PC-9 (cell line): ENCODE measurements around the gene RAB39A. TPM values are rescaled to one million over a fixed set of nuclear protein-coding genes. Genes with fewer than 3 reads are reported as not detected.

Experiments
- BruUV-seq: library from RNA; stranded (reverse); fragments of 400-500 nt; replicated peaks from 2 replicates; lab custom pipeline; 2021; lab: Mats Ljungman, UMichigan
- CTCF ChIA-PET: fragments of 300-600 bp; sonication (Branson Sonifier 250); formaldehyde crosslinking; loops from one replicate; lab custom pipeline; 2022; ENCODE audit warnings: antibody characterized with exemption; lab: Charles Lee
- POLR2A ChIA-PET: fragments of 300-600 bp; sonication (Branson Sonifier 250); formaldehyde crosslinking; loops from one replicate; lab custom pipeline; 2022; ENCODE audit warnings: antibody characterized with exemption; ENCODE audit not compliant: unreplicated experiment; lab: Charles Lee
- DNase-seq, 2 experiments: peaks; one replicate each; pipeline versions ENCODE4 v3.0.0 to v3.0.0-alpha.2; 2015 to 2022; ENCODE audit warnings: mixed read lengths in 1 of 2
- H2AFZ ChIP-seq: fragments of 200-600 bp; sonication (generic); 2 replicates; pipeline ENCODE4 v1.8.1; 2017; ENCODE audit warnings: antibody characterized with exemption
- H3F3A ChIP-seq: fragments of 200-600 bp; sonication (generic); 2 replicates; pipeline ENCODE4 v1.8.1; 2017; ENCODE audit warnings: antibody characterized with exemption, mild to moderate bottlenecking, low read depth; ENCODE audit not compliant: insufficient read depth
- H3K27ac ChIP-seq: fragments of 200-600 bp; sonication (generic); 2 replicates; pipeline ENCODE4 v1.6.1; 2016; ENCODE audit warnings: mixed run types
- H3K27me3 ChIP-seq: fragments of 200-600 bp; sonication (generic); 2 replicates; pipeline ENCODE4 v1.6.1; 2016; ENCODE audit warnings: low read depth, mixed run types; ENCODE audit not compliant: insufficient read depth
- H3K36me3 ChIP-seq: fragments of 200-600 bp; sonication (generic); 2 replicates; pipeline ENCODE4 v1.6.1; 2016; ENCODE audit warnings: low read depth, mixed run types
- H3K4me1 ChIP-seq: fragments of 200-600 bp; sonication (generic); replicated peaks from 2 replicates; pipeline ENCODE4 v1.6.1; 2016; ENCODE audit warnings: mixed run types; ENCODE audit not compliant: insufficient read depth
- H3K4me2 ChIP-seq: fragments of 200-600 bp; sonication (generic); 2 replicates; pipeline ENCODE4 v1.6.1; 2017; ENCODE audit warnings: mixed run types
- H3K4me3 ChIP-seq: fragments of 200-600 bp; sonication (generic); 2 replicates; pipeline ENCODE4 v1.6.1; 2016; ENCODE audit warnings: mixed run types
- H3K79me2 ChIP-seq: fragments of 200-600 bp; sonication (generic); 2 replicates; pipeline ENCODE4 v1.6.1; 2017; ENCODE audit warnings: low read depth, mixed run types
- H3K9me2 ChIP-seq: fragments of 200-600 bp; sonication (generic); 2 replicates; pipeline ENCODE4 v1.8.1; 2017; ENCODE audit warnings: mild to moderate bottlenecking; ENCODE audit not compliant: insufficient read depth
- H3K9me3 ChIP-seq: fragments of 200-600 bp; sonication (generic); 2 replicates; pipeline ENCODE4 v1.8.1; 2016; ENCODE audit warnings: low read depth; ENCODE audit not compliant: insufficient read depth
- H4K20me1 ChIP-seq: fragments of 200-600 bp; sonication (generic); 2 replicates; pipeline ENCODE4 v1.8.1; 2017; ENCODE audit not compliant: insufficient read depth
- CTCF ChIP-seq: fragments of 200-600 bp; sonication (generic); conservative IDR thresholded peaks from 2 replicates; pipeline ENCODE4 v1.6.1; 2017; ENCODE audit warnings: mixed run types, antibody characterized with exemption, mild to moderate bottlenecking, moderate library complexity
- EZH2 ChIP-seq: fragments of 200-600 bp; sonication (generic); IDR thresholded peaks from 2 replicates; pipeline ENCODE4 v1.8.0; 2017; ENCODE audit warnings: antibody characterized with exemption, low read depth
- intact Hi-C: fragments of 100-400 bp; cut with micrococcal nuclease; formaldehyde crosslinking; loops from one replicate; pipeline ENCODE4 v1.10.0; 2022; ENCODE audit not compliant: unreplicated experiment
- total RNA-seq: library from RNA; stranded (reverse); gene quantifications from 2 replicates; pipeline ENCODE4 v1.2.3, GENCODE V29; 2021

Gene RAB39A
- total RNA-seq, 1 experiment from 2014 or later = not detected

GRCh38 chr11:108009497-108010370 lies 81.5 kb downstream of the RAB39A start:
- Histone ChIP-seq H3K4me1 (peaks cover 22% of the 10 kb centered on the region), H2AFZ (peak overlapping the region; percentile 100), H4K20me1 (peaks cover 22% of the 10 kb centered on the region), H3K36me3 (peaks cover 14% of the 10 kb centered on the region; the same call in 1 of the 2 replicates), H3K27ac (peak overlapping the region; percentile 93), H3K4me2 (peak overlapping the region; percentile 97), H3K9me3 (no peaks in the 10 kb centered on the region), H3K9me2 (no peaks in the 10 kb centered on the region), H3K27me3 (no peaks in the 10 kb centered on the region), H3K79me2 (peaks cover 59% of the 10 kb centered on the region), H3F3A (no peaks in the 10 kb centered on the region), H3K4me3 (peak overlapping the region; percentile 97)
- ChIA-PET POLR2A (interaction anchor here (0.6 kb wide), 1 partner anchor 766 kb away, joined by 8 read pairs; no protein-coding TSS in a partner anchor), CTCF (interaction anchor here (0.6 kb wide), 1 partner anchor 30 kb away, joined by 3 read pairs; no protein-coding TSS in a partner anchor)
- TF ChIP-seq CTCF = no peak
- BruUV-seq = TSS peak; percentile 26
- peak in 1 of 2 experiments; percentile 45 for DNase-seq
- intact Hi-C loops = loop anchor here (2.0 to 10.0 kb wide), 3 partner anchors 213 to 645 kb away; partner anchors contain the start of genes ATM and NPAT

- Histone ChIP-seq H3K79me2 (peaks cover 84% of the 10 kb centered on the region), H3K4me1 (peaks cover 21% of the 10 kb centered on the region), H3K36me3 (peaks cover 14% of the 10 kb centered on the region; the same call in 1 of the 2 replicates), H3K9me3 (no peaks in the 10 kb centered on the region), H3F3A (no peaks in the 10 kb centered on the region), H3K9me2 (no peaks in the 10 kb centered on the region), H3K27me3 (no peaks in the 10 kb centered on the region), H3K27ac (no peak overlapping the region), H4K20me1 (peaks cover 45% of the 10 kb centered on the region), H3K4me2 (peak overlapping the region; percentile 97; the same call in 1 of the 2 replicates), H2AFZ (no peak overlapping the region), H3K4me3 (no peak overlapping the region)
- no peak for DNase-seq
- intact Hi-C loops = no loop called here
- no peak for TF ChIP-seq EZH2
- no peak for TF ChIP-seq CTCF
- BruUV-seq = no TSS peak
- ChIA-PET CTCF (interaction anchor here (0.6 kb wide), 1 partner anchor 115 kb away, joined by 9 read pairs; no protein-coding TSS in a partner anchor), POLR2A (interaction anchor here (0.6 kb wide), 1 partner anchor 230 kb away, joined by 10 read pairs; no protein-coding TSS in a partner anchor)
Measured at GRCh38 chr11:108012139-108012725, 84.0 kb downstream of the RAB39A start.

Other genes with a start within 250 kb of the RAB39A start
- gene SLN, start 216.4 kb upstream of the RAB39A start, total RNA-seq = not detected in 2 replicates
- 24.9 and 35.7 TPM in 2 replicates for gene SLC35F2, start 69.7 kb upstream of the RAB39A start, total RNA-seq
- 34.3 and 39.4 TPM in 2 replicates for gene CUL5, start 80.5 kb downstream of the RAB39A start, total RNA-seq
- 31.8 and 34.4 TPM in 2 replicates for gene ACAT1, start 193.1 kb downstream of the RAB39A start, total RNA-seq